Measurements from ENCODE around the gene SPRED1. TPM values are rescaled to one million over a fixed set of nuclear protein-coding genes. Genes with fewer than 3 reads are reported as not detected.

The SPRED1 gene
- total RNA-seq (2022): 10.4 and 12.4 TPM in 2 replicates
- Bru-seq, nascent RNA: percentile 82 among the genes with signal in this experiment
- percentile 76 among the genes with signal in this experiment for BruChase-seq, experiment 1, labeled RNA remaining after a 2-hour chase
- percentile 70 among the genes with signal in this experiment for BruChase-seq, experiment 2, labeled RNA remaining after a 6-hour chase
- long read RNA-seq, full-length matches to known transcripts: 7 of 12 reads
- long read RNA-seq, partial matches to known transcripts: 1 of 12 reads
- long read RNA-seq, other reads (novel, unspliced or antisense): 4 of 12 reads

DNA sequence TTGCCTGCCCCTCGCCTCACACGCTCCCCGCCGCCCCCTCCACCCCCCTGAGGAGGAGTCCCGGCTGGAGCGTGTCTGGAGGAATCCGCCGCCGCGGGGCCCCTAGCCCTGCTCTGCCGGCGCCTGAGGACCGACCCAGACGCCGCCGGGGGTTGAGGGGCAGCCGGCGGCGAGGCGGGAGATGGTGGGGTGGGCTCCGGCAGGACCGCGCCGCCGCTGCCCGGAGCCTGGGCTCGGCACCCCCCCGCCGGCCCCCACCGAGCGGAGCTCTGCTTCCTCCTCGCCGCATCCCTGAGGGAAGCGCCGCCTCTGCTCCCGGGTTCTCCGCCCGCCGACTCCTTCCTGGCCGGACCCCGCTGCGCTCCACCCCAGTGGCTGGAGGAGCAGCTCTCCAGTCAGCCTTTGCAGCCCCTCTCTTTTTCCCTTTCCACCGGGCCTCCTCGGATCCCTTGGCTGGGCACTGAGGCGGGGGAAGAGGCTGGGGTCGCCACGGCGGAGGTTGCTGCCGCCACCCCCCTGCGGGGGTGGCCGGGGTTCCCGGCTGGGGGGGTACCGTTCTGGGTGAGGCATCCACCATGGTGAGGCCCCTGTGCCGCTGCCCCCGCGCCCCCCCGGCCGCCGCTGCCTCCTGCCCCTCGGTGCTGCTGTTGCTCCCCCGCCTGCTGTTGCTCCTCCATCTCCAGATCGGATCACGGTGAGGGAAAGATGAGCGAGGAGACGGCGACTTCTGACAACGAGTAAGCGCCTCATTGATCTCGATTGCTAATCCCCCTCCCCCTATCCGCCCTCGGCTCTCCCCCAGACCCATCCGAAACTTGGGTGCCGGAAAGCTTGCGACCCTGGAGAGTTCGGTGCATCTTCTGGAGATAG lies at the start of gene SPRED1:
Gene SPRED1, plus strand, starts transcription at position 356 of the 870 bp plus-strand sequence. Its CDS starts 350 bp downstream, at position 706.
- no peak for TF ChIP-seq CTCF (IDR thresholded peaks at IDR 0.05; ENCODE audit: insufficient read depth in 1 of 2, low read depth in 1 of 2, low read length in 1 of 2, severe bottlenecking in 1 of 2, unreplicated experiment in 1 of 2)
- peak within 1 kb of the TSS; percentile 71 for H3K4me3 ChIP-seq (ENCODE audit: low read depth, low read length)
- Mint-ChIP-seq H3K27me3 (ENCODE audit: insufficient read depth, unreplicated experiment) (no peaks in the 10 kb centered on the region), H3K4me1 (ENCODE audit: low read depth, unreplicated experiment) (peaks cover 27% of the 10 kb centered on the region), H3K27ac (ENCODE audit: unreplicated experiment) (peak within 1 kb of the TSS; percentile 89), H3K36me3 (ENCODE audit: insufficient read depth, unreplicated experiment) (peaks cover 13% of the 10 kb centered on the region), H3K9me3 (ENCODE audit: unreplicated experiment) (no peaks in the 10 kb centered on the region), H3K4me3 (ENCODE audit: unreplicated experiment) (peak within 1 kb of the TSS; percentile 97)
- no peaks in the 10 kb centered on the region for H3K36me3 ChIP-seq (ENCODE audit: control insufficient read depth, insufficient read depth, low read length)
- no peaks in the 10 kb centered on the region for H3K9me3 ChIP-seq
- no peaks in the 10 kb centered on the region; the same call in 1 of the 2 replicates for H3K4me1 ChIP-seq
- intact Hi-C loops (cut with micrococcal nuclease; ENCODE audit: unreplicated experiment): loop anchor here (5.0 kb wide), 2 partner anchors 35 to 240 kb away; no protein-coding TSS in a partner anchor
- peak; percentile 63 to 70 for DNase-seq
- no TSS peak for BruUV-seq (replicated peaks)
- no peaks in the 10 kb centered on the region for H3K27me3 ChIP-seq (replicated peaks; ENCODE audit: control insufficient read depth, insufficient read depth, low read length)
- CTCF ChIA-PET: interaction anchor here (0.6 to 2.8 kb wide), 6 partner anchors 25 to 188 kb away, joined by 3 to 15 read pairs (median 3); no protein-coding TSS in a partner anchor
- POLR2A ChIA-PET: interaction anchor here (0.7 kb wide), 3 partner anchors 12 to 183 kb away, joined by 3 read pairs; no protein-coding TSS in a partner anchor

DNA sequence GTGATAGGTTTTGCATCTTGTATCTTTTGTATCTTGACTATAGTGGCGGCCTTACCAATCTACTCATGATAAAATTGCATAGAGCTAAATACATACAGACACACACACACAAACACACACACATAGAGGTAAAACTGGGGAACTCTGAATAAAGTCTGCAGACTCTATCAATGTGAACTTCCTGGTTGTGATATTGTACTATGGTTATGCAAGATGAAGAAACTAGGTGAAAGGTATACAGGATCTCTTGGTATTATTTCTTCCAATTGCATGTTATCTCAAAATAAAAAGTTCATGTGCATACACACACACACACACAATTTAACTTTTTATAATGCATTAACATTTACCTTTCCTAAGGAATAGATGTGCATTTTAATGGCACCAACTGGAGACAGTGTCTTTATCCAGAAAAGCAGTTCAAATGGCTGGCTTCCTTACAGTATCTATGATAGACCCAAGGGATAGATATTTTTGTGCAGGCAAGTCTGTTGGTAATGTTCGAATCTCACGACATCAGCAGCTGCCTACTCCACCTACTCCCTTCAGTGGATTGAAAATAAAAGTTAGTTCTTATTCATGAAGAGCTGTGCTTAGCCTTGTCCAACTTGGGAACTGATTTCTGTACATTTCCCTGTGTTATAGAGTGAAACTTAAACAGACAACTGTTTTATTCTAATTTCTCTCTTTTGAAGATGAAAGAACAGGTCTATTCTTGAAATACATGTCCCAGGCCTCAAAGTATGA lies 46.9 kb upstream of the SPRED1 start:
- POLR2A ChIA-PET: no interaction called here
- Histone ChIP-seq H3K4me3 (ENCODE audit: low read depth, low read length) (no peak overlapping the region), H3K9me3 (no peaks in the 10 kb centered on the region), H3K27me3 (replicated peaks; ENCODE audit: control insufficient read depth, insufficient read depth, low read length) (no peaks in the 10 kb centered on the region), H3K36me3 (ENCODE audit: control insufficient read depth, insufficient read depth, low read length) (no peaks in the 10 kb centered on the region), H3K4me1 (no peaks in the 10 kb centered on the region)
- intact Hi-C loops (cut with micrococcal nuclease; ENCODE audit: unreplicated experiment): no loop called here
- Mint-ChIP-seq H3K4me1 (ENCODE audit: low read depth, unreplicated experiment) (no peaks in the 10 kb centered on the region), H3K36me3 (ENCODE audit: insufficient read depth, unreplicated experiment) (no peaks in the 10 kb centered on the region), H3K27me3 (ENCODE audit: insufficient read depth, unreplicated experiment) (no peaks in the 10 kb centered on the region), H3K27ac (ENCODE audit: unreplicated experiment) (no peak overlapping the region), H3K4me3 (ENCODE audit: unreplicated experiment) (no peak overlapping the region), H3K9me3 (ENCODE audit: unreplicated experiment) (no peaks in the 10 kb centered on the region)
- CTCF ChIA-PET: no interaction called here
- TF ChIP-seq CTCF (IDR thresholded peaks at IDR 0.05; ENCODE audit: insufficient read depth in 1 of 2, low read depth in 1 of 2, low read length in 1 of 2, severe bottlenecking in 1 of 2, unreplicated experiment in 1 of 2): no peak
- no peak for DNase-seq
- no TSS peak for BruUV-seq (replicated peaks)

DNA sequence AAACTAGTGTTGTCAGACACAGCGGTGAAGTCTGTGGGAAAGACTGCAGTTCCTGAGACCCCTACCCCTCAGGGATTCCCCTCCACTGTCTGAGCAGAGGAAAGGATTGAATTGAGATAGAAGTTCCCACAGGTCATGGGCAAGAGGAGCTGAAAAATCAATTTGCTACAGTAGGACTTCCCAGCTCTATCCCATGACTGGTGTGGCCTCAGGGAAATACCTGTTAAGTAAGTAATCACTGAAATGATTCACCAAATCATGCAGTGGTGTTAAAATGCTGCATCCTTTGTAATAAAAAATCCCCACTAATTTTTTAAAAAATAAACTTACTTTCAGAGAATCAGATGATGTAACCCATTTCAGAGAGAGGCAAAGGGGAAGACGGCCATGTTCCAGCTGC lies 45.0 kb upstream of the SPRED1 start:
- Histone ChIP-seq H3K9me3 (no peaks in the 10 kb centered on the region), H3K36me3 (ENCODE audit: control insufficient read depth, insufficient read depth, low read length) (no peaks in the 10 kb centered on the region), H3K4me3 (ENCODE audit: low read depth, low read length) (no peak overlapping the region), H3K27me3 (replicated peaks; ENCODE audit: control insufficient read depth, insufficient read depth, low read length) (no peaks in the 10 kb centered on the region), H3K4me1 (peaks cover 4% of the 10 kb centered on the region)
- H3K27me3 Mint-ChIP-seq (ENCODE audit: insufficient read depth, unreplicated experiment): no peaks in the 10 kb centered on the region
- intact Hi-C loops (cut with micrococcal nuclease; ENCODE audit: unreplicated experiment): no loop called here
- BruUV-seq (replicated peaks): no TSS peak
- TF ChIP-seq CTCF (IDR thresholded peaks at IDR 0.05; ENCODE audit: insufficient read depth in 1 of 2, low read depth in 1 of 2, low read length in 1 of 2, severe bottlenecking in 1 of 2, unreplicated experiment in 1 of 2): no peak
- no peak overlapping the region for H3K4me3 Mint-ChIP-seq (ENCODE audit: unreplicated experiment)
- H3K4me1 Mint-ChIP-seq (ENCODE audit: low read depth, unreplicated experiment): peaks cover 2% of the 10 kb centered on the region
- no peak for DNase-seq
- no peaks in the 10 kb centered on the region for H3K36me3 Mint-ChIP-seq (ENCODE audit: insufficient read depth, unreplicated experiment)
- ChIA-PET CTCF (no interaction called here), POLR2A (no interaction called here)
- H3K27ac Mint-ChIP-seq (ENCODE audit: unreplicated experiment): no peak overlapping the region
- no peaks in the 10 kb centered on the region for H3K9me3 Mint-ChIP-seq (ENCODE audit: unreplicated experiment)

Data from Caco-2 (cell line).